ENCODE measurements around the gene DNAJC30. TPM values are rescaled to one million over a fixed set of nuclear protein-coding genes. Genes with fewer than 3 reads are reported as not detected.

Gene DNAJC30
- total RNA-seq, 3 donors from 2014 or later: 2.9 to 6.9 (median 4.6) TPM

DNA sequence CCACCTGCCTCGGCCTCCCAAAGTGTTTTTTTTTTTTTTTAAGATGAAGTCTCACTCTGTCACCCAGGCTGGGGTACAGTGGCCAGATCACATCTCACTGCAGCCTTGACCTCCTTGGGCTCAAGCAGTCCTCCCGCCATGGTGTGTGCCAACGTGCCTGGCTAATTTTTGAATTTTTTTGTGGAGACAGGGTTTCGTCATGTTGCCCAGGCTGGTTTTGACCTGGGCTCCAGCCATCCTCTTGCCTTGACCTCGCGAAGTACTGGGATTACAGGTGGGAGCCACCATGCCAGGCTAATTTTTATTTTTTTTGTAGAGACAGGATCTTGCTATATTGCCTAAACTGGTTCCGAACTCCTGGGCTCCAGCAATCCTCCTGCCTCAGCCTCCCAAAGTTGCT is 49.9 kb downstream of the DNAJC30 start:
- intact Hi-C loops (cut with DNase I; ENCODE audit: low total_unique reads): no loop called here

DNA sequence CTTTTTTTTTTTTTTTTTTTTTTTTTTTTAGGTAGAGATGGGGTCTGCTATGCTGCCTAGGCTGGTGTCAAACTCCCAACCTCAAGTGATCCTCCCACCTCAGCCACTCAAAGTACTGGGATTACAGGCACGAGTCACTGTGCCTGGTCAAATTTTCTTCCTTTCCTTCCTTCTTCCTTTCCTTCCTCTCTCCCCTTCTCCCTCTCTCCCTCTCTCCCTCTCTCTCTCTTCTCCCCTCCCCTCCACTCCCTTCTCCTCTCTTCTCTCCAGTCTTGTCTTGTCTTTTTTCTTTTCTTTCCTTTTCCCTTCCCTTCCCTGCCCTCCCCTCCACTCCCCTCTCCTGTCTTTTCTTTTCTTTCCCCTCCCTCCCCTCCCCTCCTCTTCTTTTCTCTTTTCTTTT is 51.7 kb downstream of the DNAJC30 start:
- Histone ChIP-seq H3K4me3 (no peak overlapping the region), H3K4me1 (no peaks in the 10 kb centered on the region), H3K9me3 (no peaks in the 10 kb centered on the region), H3K36me3 (no peaks in the 10 kb centered on the region), H3K27me3 (peaks cover 3 to 45% of the 10 kb centered on the region in 2 donors), H3K27ac (no peak overlapping the region)
- no peak for TF ChIP-seq CTCF (IDR thresholded peaks at IDR 0.05)
- TF ChIP-seq POLR2A (IDR thresholded peaks at IDR 0.05): no peak
- TF ChIP-seq POLR2AphosphoS5 (IDR thresholded peaks at IDR 0.05): no peak
- intact Hi-C loops (cut with DNase I; ENCODE audit: low total_unique reads): no loop called here
- DNase-seq (ENCODE audit: low spot score in 2 of 2): no peak

More for the DNA sequence above, 49.9 kb downstream of the DNAJC30 start:
- no peaks in the 10 kb centered on the region for H3K4me1 ChIP-seq
- no peaks in the 10 kb centered on the region for H3K9me3 ChIP-seq
- no peaks in the 10 kb centered on the region for H3K36me3 ChIP-seq
- H3K27ac ChIP-seq: no peak overlapping the region
- TF ChIP-seq CTCF (IDR thresholded peaks at IDR 0.05) (no peak), POLR2A (IDR thresholded peaks at IDR 0.05) (no peak), POLR2AphosphoS5 (IDR thresholded peaks at IDR 0.05) (no peak)
- H3K4me3 ChIP-seq: no peak overlapping the region
- DNase-seq (ENCODE audit: low spot score in 2 of 2): no peak
- H3K27me3 ChIP-seq: peaks cover 0 to 42% of the 10 kb centered on the region in 2 donors

Other genes with a start within 250 kb of the DNAJC30 start
- 1 to 10 TPM in 1 of 3 donors, under 1 TPM in 2; 0.44 to 4.3 (median 0.98) TPM for gene FZD9, start 249.7 kb downstream of the DNAJC30 start, total RNA-seq
- 10 to 100 TPM; 53.7 to 57.4 (median 56.3) TPM for gene BAZ1B, start 161.2 kb downstream of the DNAJC30 start, total RNA-seq
- gene BCL7B, start 125.8 kb downstream of the DNAJC30 start, total RNA-seq: 10 to 100 TPM; 29.6 to 93.0 (median 40.6) TPM
- 10 to 100 TPM; 31.0 to 39.3 (median 32.1) TPM for gene TBL2, start 104.9 kb downstream of the DNAJC30 start, total RNA-seq
- gene MLXIPL, start 58.9 kb downstream of the DNAJC30 start, total RNA-seq: 100 to 1,000 TPM in 1 of 3 donors, 10 to 100 TPM in 2; 10.4 to 109 (median 21.3) TPM
- gene VPS37D, start 15.6 kb downstream of the DNAJC30 start, total RNA-seq: 1 to 10 TPM; 3.5 to 5.9 (median 3.8) TPM
- 10 to 100 TPM; 39.5 to 49.8 (median 41.0) TPM for gene BUD23, start 144 bp upstream of the DNAJC30 start, total RNA-seq
- 1 to 10 TPM; 5.9 to 9.5 (median 8.5) TPM for gene STX1A, start 36.2 kb upstream of the DNAJC30 start, total RNA-seq
- gene ABHD11, start 55.3 kb upstream of the DNAJC30 start, total RNA-seq: 10 to 100 TPM; 10.9 to 57.8 (median 36.4) TPM
- gene CLDN3, start 86.8 kb upstream of the DNAJC30 start, total RNA-seq: 100 to 1,000 TPM in 1 of 3 donors, 10 to 100 TPM in 1, not detected in 1; 81.6 to 137 TPM
- 100 to 1,000 TPM in 2 of 3 donors, 1 to 10 TPM in 1; 3.8 to 379 (median 143) TPM for gene CLDN4, start 147.5 kb upstream of the DNAJC30 start, total RNA-seq
- 10 to 100 TPM in 1 of 3 donors, 1 to 10 TPM in 2; 1.6 to 10.6 (median 7.0) TPM for gene METTL27, start 159.1 kb upstream of the DNAJC30 start, total RNA-seq
- not detected for gene TMEM270, start 177.7 kb upstream of the DNAJC30 start, total RNA-seq

Measured in breast epithelium (tissue), 4 donors.